ENCODE results near the gene EIF4A3.

The EIF4A3 gene

DNA sequence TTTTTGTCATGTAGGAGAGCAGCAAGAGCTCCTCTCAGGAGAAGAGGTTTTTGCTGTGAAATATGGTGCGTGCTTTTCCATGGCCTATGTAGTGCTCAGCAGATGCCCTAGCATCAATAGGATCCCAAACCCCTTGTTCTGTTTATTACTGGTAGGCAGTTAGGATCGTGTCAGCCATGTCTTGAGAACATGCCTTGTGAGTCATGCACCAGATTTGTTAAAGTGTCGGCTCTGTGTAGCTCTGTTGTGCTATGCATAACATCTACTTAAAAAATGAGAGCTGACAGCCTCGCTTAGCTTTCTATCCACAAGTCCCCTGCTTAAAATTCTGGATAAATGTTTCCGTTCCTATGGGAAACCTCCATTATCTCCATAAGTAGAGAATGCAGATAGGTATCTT, 4.4 kb upstream of the EIF4A3 start:
- H3K4me3 ChIP-seq (ENCODE audit: low read depth, low read length): no peak overlapping the region
- H3K9ac ChIP-seq (ENCODE audit: low read depth, low read length): no peak overlapping the region
- H3K4me1 ChIP-seq (ENCODE audit: control insufficient read depth, insufficient read depth, low read length): peaks cover 16% of the 10 kb centered on the region
- H3K27me3 ChIP-seq (ENCODE audit: control insufficient read depth, insufficient read depth, low read length): peaks cover 2% of the 10 kb centered on the region
- peaks cover 2% of the 10 kb centered on the region for H3K9me3 ChIP-seq (ENCODE audit: control insufficient read depth, insufficient read depth, low read length)
- no peaks in the 10 kb centered on the region for H3K36me3 ChIP-seq (ENCODE audit: control insufficient read depth, insufficient read depth, low read length)

DNA sequence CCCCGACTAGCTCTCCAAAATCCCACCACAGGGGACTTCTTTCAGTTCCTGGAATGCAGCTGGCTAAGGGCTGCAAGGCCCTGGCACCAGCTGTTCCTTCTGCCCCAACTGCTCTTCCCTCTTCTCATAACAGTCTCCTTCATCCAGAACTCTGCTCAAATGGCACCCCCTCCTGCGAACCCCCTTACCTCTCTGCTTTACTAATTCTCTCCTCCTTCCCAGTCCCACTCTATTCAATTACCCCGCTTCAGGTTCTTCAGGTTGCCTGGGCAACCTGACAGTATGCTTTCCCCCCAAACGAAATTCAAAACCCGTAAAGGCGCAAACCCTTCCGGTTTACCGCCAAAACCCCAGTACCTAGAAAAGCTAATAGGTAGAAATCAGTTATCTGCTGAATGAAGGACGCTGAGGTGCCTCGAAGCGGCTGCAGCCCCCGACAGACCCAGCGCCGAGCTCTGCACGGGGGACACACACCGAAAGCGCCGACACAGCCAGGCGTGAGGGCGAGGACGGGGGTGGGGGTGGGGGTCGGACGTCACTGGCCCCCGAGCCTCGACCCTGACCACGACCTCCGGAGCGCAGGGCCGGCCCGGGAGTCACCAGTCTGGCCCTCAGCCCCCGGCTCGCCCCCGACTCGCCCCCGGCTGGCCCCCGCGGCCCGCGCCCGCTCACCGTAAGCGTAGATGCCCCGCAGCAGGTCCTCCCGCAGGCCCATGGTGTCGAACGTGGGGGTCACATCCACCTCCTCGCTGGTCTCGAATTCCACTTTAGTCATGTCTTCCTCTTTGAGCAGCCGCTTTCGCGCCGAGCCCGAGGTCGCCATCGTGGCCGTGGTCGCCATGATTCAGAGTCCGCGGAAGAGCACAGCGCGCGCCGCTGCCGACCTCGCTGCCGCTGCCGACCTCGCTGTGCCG, 550 bp downstream of the EIF4A3 start:
- H3K4me1 ChIP-seq (ENCODE audit: control insufficient read depth, insufficient read depth, low read length): peaks cover 5% of the 10 kb centered on the region
- H3K36me3 ChIP-seq (ENCODE audit: control insufficient read depth, insufficient read depth, low read length): peaks cover 23% of the 10 kb centered on the region

DNA sequence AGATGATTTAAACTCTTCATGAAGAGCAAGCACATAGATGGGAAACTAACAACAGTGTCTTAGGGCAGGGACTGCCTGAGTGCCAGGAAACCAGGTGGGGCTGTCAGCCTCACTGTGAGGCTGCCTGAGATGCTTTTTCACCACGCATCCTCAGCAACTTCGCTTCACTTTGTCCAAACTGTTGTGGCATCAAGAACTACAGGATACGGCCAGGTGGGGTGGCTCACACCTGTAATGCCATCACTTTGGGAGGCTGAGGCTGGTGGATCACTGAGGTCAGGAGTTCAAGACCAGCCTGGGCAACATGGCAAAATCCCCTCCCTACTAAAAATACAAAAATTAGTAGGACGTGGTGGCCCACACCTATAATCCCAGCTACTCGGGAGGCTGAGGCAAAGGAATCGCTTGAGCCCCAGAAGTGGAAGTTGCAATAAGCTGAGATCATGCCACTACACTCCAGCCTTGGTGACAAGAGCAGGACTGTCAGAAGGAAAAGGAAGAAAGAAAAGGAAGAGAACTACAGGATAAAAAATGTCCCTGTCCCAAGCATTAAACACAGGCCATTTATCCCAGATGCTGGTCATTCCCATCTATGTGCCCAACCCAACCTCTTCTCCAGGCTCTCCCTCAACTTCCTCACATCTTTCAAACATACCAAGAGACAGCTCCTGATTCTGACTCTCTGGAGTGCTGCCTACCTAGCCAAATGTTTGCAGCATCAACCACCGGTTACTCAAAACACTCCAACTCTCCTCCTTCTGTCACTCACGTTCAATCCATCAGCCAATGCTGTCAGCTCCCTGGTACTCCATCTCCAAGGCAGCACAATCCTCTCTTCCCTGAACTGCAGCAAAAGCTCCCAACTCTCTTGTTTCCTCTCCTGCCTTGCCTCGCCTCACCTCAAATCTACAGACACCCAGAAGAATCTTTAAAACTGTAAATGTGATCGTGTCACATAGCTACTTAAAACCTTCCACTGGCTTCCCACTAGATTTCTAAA, 1.6 kb downstream of the EIF4A3 start:
- peak overlapping the region; percentile 81 for H3K4me3 ChIP-seq (ENCODE audit: low read depth, low read length)
- peaks cover 5% of the 10 kb centered on the region for H3K4me1 ChIP-seq (ENCODE audit: control insufficient read depth, insufficient read depth, low read length)
- no peaks in the 10 kb centered on the region for H3K27me3 ChIP-seq (ENCODE audit: control insufficient read depth, insufficient read depth, low read length)
- peaks cover 23% of the 10 kb centered on the region for H3K36me3 ChIP-seq (ENCODE audit: control insufficient read depth, insufficient read depth, low read length)
- no peaks in the 10 kb centered on the region for H3K9me3 ChIP-seq (ENCODE audit: control insufficient read depth, insufficient read depth, low read length)
- peak overlapping the region; percentile 73 for H3K9ac ChIP-seq (ENCODE audit: low read depth, low read length)

More for the DNA sequence above, 550 bp downstream of the EIF4A3 start:
- Histone ChIP-seq H3K9me3 (ENCODE audit: control insufficient read depth, insufficient read depth, low read length) (no peaks in the 10 kb centered on the region), H3K27me3 (ENCODE audit: control insufficient read depth, insufficient read depth, low read length) (no peaks in the 10 kb centered on the region), H3K9ac (ENCODE audit: low read depth, low read length) (peak overlapping the region; percentile 73), H3K4me3 (ENCODE audit: low read depth, low read length) (peak overlapping the region; percentile 81)

DNA sequence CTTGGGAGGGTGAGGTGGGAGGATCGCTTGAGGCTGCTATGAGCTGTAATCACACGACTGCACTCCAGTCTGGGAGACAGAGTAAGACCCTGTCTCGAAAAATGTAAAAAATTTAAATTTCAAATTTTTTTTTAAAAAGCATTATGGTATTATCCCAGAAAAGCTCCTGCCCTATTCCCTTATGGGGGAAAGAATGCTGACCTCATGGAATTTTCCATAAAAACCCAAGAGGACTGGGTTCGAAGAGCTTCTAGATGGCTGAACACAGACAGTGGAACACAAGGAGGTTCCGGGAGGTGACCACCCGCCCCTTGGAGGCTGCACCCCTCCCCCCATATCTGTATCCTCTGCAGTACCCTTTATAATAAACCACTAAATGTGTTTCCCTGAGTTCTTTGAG, 4.0 kb downstream of the EIF4A3 start:
- peaks cover 44% of the 10 kb centered on the region for H3K36me3 ChIP-seq (ENCODE audit: control insufficient read depth, insufficient read depth, low read length)
- no peaks in the 10 kb centered on the region for H3K27me3 ChIP-seq (ENCODE audit: control insufficient read depth, insufficient read depth, low read length)
- peaks cover 5% of the 10 kb centered on the region for H3K4me1 ChIP-seq (ENCODE audit: control insufficient read depth, insufficient read depth, low read length)
- H3K9ac ChIP-seq (ENCODE audit: low read depth, low read length): no peak overlapping the region
- no peaks in the 10 kb centered on the region for H3K9me3 ChIP-seq (ENCODE audit: control insufficient read depth, insufficient read depth, low read length)
- H3K4me3 ChIP-seq (ENCODE audit: low read depth, low read length): no peak overlapping the region

DNA sequence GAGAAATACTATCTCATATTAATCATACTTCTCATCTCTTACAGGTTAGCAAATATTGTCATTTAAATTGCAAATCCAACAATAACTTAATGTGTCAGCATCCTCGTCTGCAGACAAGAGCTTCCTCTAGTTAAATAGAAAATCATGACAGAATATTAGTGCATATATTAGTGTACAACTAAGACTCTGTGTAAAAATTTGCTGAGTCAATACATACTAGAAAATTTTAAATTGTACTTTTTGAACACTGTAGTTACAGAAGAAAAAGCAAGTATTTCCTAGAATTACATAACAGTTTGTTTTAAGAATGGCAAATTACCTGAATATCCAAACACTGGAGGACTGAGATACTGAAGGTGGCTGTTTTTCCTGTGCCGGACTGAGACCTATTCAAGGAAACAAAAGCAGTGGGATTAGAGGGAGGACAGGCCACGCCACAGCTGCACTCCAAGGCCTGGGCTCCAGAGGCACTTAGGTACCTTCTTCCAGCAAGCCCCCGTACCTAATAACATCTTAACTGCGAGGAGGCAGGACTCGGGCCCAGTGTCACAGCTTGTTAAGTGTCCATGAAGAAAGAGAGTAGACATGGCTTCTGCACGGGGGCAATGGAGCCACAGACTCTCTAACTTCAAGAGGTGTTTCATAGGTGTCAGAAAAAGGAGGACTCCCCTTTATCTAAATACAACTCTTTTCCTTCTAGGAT, 5.3 kb downstream of the EIF4A3 start:
- Histone ChIP-seq H3K36me3 (ENCODE audit: control insufficient read depth, insufficient read depth, low read length) (peaks cover 56% of the 10 kb centered on the region), H3K4me3 (ENCODE audit: low read depth, low read length) (no peak overlapping the region), H3K9ac (ENCODE audit: low read depth, low read length) (no peak overlapping the region), H3K27me3 (ENCODE audit: control insufficient read depth, insufficient read depth, low read length) (no peaks in the 10 kb centered on the region), H3K4me1 (ENCODE audit: control insufficient read depth, insufficient read depth, low read length) (peaks cover 5% of the 10 kb centered on the region), H3K9me3 (ENCODE audit: control insufficient read depth, insufficient read depth, low read length) (no peaks in the 10 kb centered on the region)

DNA sequence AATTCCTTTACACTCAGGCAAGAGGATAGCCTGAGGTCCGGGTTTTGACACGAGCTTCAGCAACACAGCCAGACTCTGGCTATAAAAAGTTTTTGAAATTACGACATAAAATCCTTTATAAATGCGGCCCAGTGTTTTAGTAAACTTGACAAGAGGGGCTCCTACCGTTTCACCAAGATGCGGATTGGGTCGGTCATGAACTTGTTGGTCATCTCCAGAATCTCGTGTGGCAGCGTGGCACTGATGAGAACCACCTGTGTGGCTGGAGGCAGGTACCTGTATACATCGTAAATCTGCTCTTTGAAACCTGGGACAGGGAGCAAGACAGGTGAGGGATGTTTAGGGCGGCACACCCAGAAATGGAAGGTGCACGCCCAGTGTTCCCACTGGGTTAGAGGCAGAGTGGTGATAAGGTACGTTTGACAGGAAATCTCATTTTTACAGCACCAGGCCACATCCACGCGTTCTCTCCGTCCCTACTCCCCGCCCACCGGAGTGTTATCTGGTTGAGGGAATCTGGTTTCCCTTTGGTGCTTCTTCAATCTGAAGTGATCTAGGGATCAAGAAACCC, 8.0 kb downstream of the EIF4A3 start:
- peaks cover 63% of the 10 kb centered on the region for H3K36me3 ChIP-seq (ENCODE audit: control insufficient read depth, insufficient read depth, low read length)
- no peaks in the 10 kb centered on the region for H3K4me1 ChIP-seq (ENCODE audit: control insufficient read depth, insufficient read depth, low read length)
- H3K4me3 ChIP-seq (ENCODE audit: low read depth, low read length): no peak overlapping the region
- no peaks in the 10 kb centered on the region for H3K9me3 ChIP-seq (ENCODE audit: control insufficient read depth, insufficient read depth, low read length)
- no peak overlapping the region for H3K9ac ChIP-seq (ENCODE audit: low read depth, low read length)
- H3K27me3 ChIP-seq (ENCODE audit: control insufficient read depth, insufficient read depth, low read length): no peaks in the 10 kb centered on the region

DNA sequence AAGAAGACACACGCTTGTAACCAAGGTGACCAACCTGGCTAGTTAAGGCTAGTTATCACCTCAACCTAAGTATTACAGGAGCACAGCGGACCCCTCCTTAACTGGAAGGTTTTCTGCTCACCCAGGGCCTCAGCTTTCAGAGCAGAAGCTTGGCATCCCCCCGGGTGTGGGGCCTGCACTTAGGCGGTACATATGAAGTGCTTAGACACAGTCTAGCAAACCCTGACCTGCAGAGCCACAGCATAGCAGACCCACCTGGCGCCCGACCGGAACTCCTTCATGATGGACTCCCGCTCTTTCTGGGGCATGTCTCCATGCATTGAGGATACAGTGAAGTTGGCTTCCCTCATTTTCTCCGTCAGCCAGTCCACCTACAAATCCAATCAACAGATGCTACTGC, 9.8 kb downstream of the EIF4A3 start:
- Histone ChIP-seq H3K9ac (ENCODE audit: low read depth, low read length) (no peak overlapping the region), H3K4me1 (ENCODE audit: control insufficient read depth, insufficient read depth, low read length) (no peaks in the 10 kb centered on the region), H3K9me3 (ENCODE audit: control insufficient read depth, insufficient read depth, low read length) (no peaks in the 10 kb centered on the region), H3K27me3 (ENCODE audit: control insufficient read depth, insufficient read depth, low read length) (no peaks in the 10 kb centered on the region), H3K36me3 (ENCODE audit: control insufficient read depth, insufficient read depth, low read length) (peaks cover 57% of the 10 kb centered on the region), H3K4me3 (ENCODE audit: low read depth, low read length) (no peak overlapping the region)

DNA sequence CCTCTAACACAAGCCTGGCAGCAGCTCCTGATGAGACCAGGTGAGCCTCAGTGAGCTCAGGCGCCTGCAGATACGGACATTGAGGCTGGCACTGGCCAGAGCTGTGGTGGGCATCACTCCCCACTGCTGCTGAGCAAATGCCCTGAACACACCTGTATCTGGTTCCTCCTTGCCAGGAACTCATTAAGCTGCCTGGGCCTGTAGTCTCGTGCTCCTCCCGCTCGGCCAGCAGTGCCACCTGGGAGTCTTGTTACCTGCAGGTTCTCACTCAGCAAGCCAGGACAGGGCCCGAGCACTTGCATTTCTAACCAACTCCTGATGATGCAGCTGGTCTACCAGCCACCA, 13.3 kb downstream of the EIF4A3 start:
- peaks cover 36% of the 10 kb centered on the region for H3K36me3 ChIP-seq (ENCODE audit: control insufficient read depth, insufficient read depth, low read length)

DNA sequence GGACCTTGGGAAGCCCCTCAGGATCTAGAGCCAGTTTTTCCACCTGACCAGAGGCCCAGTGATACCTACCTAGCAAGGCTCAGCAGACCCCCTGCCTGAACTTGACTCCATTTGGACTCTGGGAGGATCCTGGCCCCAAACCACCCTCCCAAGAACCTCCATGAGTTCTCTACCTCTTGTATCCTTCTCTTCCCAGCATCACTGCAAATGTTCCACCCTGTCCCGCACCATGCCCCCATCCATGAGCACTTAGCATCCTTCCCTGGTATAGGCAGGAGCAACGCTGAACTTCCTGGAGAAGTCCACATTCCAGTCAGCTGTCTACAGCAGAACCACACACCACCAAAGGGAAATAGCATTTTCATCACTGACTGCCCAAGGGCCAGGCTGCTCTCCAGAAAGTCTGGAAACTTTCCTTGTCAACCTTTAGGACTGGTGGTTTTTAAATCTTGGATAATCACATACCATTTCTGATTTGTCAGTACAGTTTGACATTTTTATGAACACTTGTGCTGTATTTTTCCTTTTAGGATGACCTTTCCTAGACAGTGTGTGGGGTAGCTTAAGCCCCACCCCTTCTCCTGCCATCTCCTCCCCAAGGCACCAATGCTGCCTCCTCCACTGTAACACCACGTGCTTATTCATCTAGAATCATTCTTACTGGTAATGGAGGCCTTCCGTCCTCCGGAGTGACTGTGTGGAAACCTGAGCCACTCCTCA, 13.9 kb downstream of the EIF4A3 start:
- Histone ChIP-seq H3K9ac (ENCODE audit: low read depth, low read length) (no peak overlapping the region), H3K9me3 (ENCODE audit: control insufficient read depth, insufficient read depth, low read length) (no peaks in the 10 kb centered on the region), H3K27me3 (ENCODE audit: control insufficient read depth, insufficient read depth, low read length) (no peaks in the 10 kb centered on the region), H3K36me3 (ENCODE audit: control insufficient read depth, insufficient read depth, low read length) (peaks cover 31% of the 10 kb centered on the region), H3K4me1 (ENCODE audit: control insufficient read depth, insufficient read depth, low read length) (no peaks in the 10 kb centered on the region), H3K4me3 (ENCODE audit: low read depth, low read length) (no peak overlapping the region)

More for the DNA sequence above, 13.3 kb downstream of the EIF4A3 start:
- Histone ChIP-seq H3K4me3 (ENCODE audit: low read depth, low read length) (no peak overlapping the region), H3K9ac (ENCODE audit: low read depth, low read length) (no peak overlapping the region), H3K4me1 (ENCODE audit: control insufficient read depth, insufficient read depth, low read length) (no peaks in the 10 kb centered on the region), H3K9me3 (ENCODE audit: control insufficient read depth, insufficient read depth, low read length) (no peaks in the 10 kb centered on the region), H3K27me3 (ENCODE audit: control insufficient read depth, insufficient read depth, low read length) (no peaks in the 10 kb centered on the region)

DNA sequence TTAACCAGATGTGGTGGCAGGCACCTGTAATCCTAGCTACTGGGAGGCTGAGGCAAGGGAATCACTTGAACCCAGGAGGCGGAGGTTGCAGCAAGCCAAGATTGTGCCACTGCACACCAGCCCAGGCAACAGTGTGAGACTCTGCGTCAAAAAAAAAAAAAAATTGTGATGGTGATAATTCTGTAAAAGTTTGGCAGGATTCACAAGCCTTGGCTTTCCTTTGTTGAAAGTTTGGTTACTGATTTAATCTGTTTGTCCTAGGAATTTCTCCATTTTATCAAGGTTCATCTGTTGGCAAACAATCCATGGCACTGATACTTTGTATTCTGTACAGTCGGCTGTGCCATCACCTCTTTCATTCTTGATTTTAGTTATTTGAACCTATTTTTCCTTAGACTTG, 15.9 kb downstream of the EIF4A3 start:
- Histone ChIP-seq H3K4me1 (ENCODE audit: control insufficient read depth, insufficient read depth, low read length) (no peaks in the 10 kb centered on the region), H3K4me3 (ENCODE audit: low read depth, low read length) (no peak overlapping the region), H3K9ac (ENCODE audit: low read depth, low read length) (no peak overlapping the region), H3K27me3 (ENCODE audit: control insufficient read depth, insufficient read depth, low read length) (no peaks in the 10 kb centered on the region), H3K36me3 (ENCODE audit: control insufficient read depth, insufficient read depth, low read length) (peaks cover 17% of the 10 kb centered on the region), H3K9me3 (ENCODE audit: control insufficient read depth, insufficient read depth, low read length) (no peaks in the 10 kb centered on the region)

All from iPS-15b (cell line).